ENCODE measurements around the gene DNAJC6. TPM values are rescaled to one million over a fixed set of nuclear protein-coding genes. Genes with fewer than 3 reads are reported as not detected.

DNAJC6 gene
- total and polyA plus RNA-seq, 7 donors = 0.09 to 2.2 (median 0.46) TPM

DNA sequence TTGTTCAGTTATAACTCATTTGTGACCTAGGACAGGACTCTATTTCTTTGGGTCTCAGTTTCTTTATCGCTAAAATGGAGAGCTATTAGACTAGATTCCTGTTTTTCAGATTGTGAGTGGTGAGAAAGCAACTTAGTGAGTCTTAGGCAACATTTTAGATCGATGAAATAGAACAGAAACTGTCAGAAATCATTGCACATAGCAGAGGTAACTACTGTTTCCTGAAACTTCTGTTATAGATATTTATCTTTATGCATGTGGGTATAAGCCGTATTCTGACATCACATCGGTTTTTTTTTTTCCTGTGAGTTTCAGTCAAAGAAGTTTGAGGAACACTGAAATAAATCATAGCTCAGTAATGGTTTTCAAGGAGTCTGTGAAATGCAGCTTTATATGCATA, 42.1 kb upstream of the DNAJC6 start:
- DNase-seq = no peak
- Histone ChIP-seq H3K4me3 (no peak overlapping the region), H3K4me1 (peaks cover 8% of the 10 kb centered on the region), H3K27me3 (ENCODE audit: insufficient read depth in 3 of 3, low read length in 2 of 3) (peaks cover 0 to 27% (median 4%) of the 10 kb centered on the region in 3 donors), H3K27ac (no peak overlapping the region), H3K36me3 (ENCODE audit: insufficient read depth in 1 of 2, low read depth in 1 of 2) (no peaks in the 10 kb centered on the region), H3K9me3 (no peaks in the 10 kb centered on the region)
- 87 to 95% (median 89%) methylated on average over 4 of the region's 4 CpGs for WGBS, 3 donors
- ATAC-seq = no peak
- TF ChIP-seq, protein P1, sequence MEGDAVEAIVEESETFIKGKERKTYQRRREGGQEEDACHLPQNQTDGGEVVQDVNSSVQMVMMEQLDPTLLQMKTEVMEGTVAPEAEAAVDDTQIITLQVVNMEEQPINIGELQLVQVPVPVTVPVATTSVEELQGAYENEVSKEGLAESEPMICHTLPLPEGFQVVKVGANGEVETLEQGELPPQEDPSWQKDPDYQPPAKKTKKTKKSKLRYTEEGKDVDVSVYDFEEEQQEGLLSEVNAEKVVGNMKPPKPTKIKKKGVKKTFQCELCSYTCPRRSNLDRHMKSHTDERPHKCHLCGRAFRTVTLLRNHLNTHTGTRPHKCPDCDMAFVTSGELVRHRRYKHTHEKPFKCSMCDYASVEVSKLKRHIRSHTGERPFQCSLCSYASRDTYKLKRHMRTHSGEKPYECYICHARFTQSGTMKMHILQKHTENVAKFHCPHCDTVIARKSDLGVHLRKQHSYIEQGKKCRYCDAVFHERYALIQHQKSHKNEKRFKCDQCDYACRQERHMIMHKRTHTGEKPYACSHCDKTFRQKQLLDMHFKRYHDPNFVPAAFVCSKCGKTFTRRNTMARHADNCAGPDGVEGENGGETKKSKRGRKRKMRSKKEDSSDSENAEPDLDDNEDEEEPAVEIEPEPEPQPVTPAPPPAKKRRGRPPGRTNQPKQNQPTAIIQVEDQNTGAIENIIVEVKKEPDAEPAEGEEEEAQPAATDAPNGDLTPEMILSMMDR (IDR thresholded peaks at IDR 0.05) = no peak
- intact Hi-C loops (cut with DNase I) = no loop called here

DNA sequence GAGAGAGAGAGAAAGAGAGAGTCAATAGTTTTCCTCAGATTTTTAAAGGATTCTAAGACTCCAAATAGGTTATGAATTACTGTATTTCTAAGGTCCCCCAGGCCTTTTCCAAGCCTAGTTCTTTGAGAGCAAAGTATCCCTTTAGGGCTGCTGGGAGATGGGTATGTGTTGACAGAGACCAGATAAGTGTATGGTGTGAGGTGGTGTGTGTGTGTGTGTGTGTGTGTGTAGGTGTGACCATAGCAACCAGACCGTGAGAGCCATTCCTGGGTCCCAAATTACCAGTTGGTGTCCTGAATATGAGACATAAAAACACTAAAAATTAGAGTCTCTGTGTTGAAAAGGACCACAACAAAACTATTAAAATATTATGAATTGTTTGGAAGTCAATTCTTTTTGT, 41.7 kb upstream of the DNAJC6 start:
- WGBS, 3 donors = 50 to 64% (median 60%) methylated on average over 1 of the region's 1 CpG
- Histone ChIP-seq H3K9me3 (no peaks in the 10 kb centered on the region), H3K36me3 (ENCODE audit: insufficient read depth in 1 of 2, low read depth in 1 of 2) (no peaks in the 10 kb centered on the region), H3K4me1 (peaks cover 8% of the 10 kb centered on the region), H3K4me3 (no peak overlapping the region), H3K27ac (no peak overlapping the region), H3K27me3 (ENCODE audit: insufficient read depth in 3 of 3, low read length in 2 of 3) (peaks cover 0 to 27% (median 4%) of the 10 kb centered on the region in 3 donors)
- TF ChIP-seq, protein P1 (IDR thresholded peaks at IDR 0.05) = no peak
- ATAC-seq (no peak), DNase-seq (no peak)
- intact Hi-C loops (cut with DNase I) = no loop called here

DNA sequence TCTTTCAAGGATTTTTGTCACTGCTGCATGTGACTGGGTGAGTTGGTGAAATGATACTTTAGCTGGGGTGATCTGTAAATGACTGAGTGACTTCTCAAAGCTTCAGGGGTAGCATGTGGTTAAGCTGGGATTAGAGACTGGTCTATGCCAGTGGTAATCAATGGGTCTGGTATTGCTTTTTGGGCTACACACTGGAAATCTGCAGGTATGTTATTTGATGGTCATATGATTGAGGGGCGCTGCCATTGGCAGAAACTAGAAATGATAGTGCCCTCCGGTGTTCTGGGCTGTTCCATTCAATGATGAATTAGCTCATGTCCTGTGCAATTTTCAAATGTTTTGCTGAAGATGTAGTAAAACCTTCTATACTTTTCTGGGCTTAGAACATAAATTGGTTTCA, 39.7 kb upstream of the DNAJC6 start:
- peaks cover 8% of the 10 kb centered on the region for H3K4me1 ChIP-seq
- TF ChIP-seq, protein P1 (IDR thresholded peaks at IDR 0.05) = no peak
- no peaks in the 10 kb centered on the region for H3K36me3 ChIP-seq (ENCODE audit: insufficient read depth in 1 of 2, low read depth in 1 of 2)
- no peak for DNase-seq
- intact Hi-C loops (cut with DNase I) = no loop called here
- H3K9me3 ChIP-seq = no peaks in the 10 kb centered on the region
- H3K4me3 ChIP-seq = no peak overlapping the region
- 75 to 92% (median 83%) methylated on average over 2 of the region's 2 CpGs for WGBS, 3 donors
- peaks cover 0 to 22% (median 4%) of the 10 kb centered on the region in 3 donors for H3K27me3 ChIP-seq (ENCODE audit: insufficient read depth in 3 of 3, low read length in 2 of 3)
- H3K27ac ChIP-seq = no peak overlapping the region
- no peak for ATAC-seq

DNA sequence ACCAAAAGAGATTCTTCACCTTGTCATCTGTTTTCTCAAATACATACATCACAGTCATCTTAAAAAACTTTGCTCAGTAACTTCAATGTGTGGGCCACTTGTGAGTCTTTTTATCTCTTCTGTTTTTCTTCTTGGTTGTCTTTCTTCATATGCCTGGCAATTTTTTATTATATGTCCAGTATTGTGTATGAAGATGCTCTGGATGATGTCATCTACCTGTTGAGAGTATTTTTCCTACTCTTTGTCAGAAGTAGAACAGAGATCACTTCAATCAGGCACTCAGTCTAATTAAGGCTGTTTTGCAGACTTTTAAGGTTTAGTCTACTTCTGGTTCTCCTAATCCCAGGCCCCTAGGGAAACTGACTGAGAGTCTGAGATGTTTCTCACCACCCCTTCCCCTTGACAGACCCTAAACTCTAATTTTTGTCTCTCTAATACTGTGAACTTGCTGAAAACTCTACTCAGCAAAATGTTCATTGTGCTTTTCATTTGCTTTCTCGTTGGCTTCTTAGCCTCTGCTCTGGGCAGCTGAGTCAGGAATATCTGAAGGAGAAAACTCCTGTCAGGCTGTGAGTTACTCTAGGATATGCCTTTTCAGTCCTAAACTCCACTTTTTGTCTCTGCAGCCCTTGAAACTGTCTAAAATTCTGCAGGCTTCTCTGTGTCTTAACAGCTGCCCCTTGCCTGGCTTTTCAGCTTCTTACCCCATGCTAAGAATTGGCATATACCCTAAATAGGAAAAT, 33.0 kb upstream of the DNAJC6 start:
- no peaks in the 10 kb centered on the region for H3K9me3 ChIP-seq
- no peaks in the 10 kb centered on the region for H3K36me3 ChIP-seq (ENCODE audit: insufficient read depth in 1 of 2, low read depth in 1 of 2)
- intact Hi-C loops (cut with DNase I) = no loop called here
- peaks cover 0 to 5% (median 0%) of the 10 kb centered on the region in 3 donors for H3K27me3 ChIP-seq (ENCODE audit: insufficient read depth in 3 of 3, low read length in 2 of 3)
- H3K27ac ChIP-seq = no peak overlapping the region
- TF ChIP-seq, protein P1 (IDR thresholded peaks at IDR 0.05) = no peak
- no peak for ATAC-seq
- H3K4me1 ChIP-seq = peaks cover 5% of the 10 kb centered on the region
- DNase-seq = no peak
- WGBS, 3 donors = 28 to 47% (median 43%) methylated on average over 1 of the region's 1 CpG
- no peak overlapping the region for H3K4me3 ChIP-seq
